Raji (cell line): ENCODE data around the gene DNAH8.

Experiments used
- POLR2A ChIP-seq: IDR thresholded peaks from 2 replicates; pipeline ENCODE4 v1.6.1; 2011; ENCODE audit warnings: low read depth, low read length, control low read depth; ENCODE audit not compliant: insufficient read depth

Gene DNAH8

DNA sequence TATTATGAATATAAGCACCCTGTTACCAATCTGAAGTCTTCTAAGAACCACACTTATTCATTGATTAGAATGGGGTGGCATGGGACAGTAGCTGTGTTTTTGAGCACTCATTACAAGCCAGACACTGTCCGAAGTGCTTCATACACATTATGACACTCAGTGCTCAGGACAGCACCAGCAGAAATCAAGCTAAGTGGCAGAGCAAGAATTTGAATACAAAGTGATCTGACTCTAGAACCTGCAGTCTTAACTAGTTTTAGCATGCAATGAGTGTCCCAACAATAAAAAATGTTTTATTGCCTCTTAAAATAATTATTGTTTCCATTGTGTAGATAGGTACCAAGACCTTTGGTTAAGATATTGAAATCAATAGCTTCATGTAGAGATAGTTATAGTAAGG is 294.4 kb downstream of the DNAH8 start:
- no peak for TF ChIP-seq POLR2A

GRCh38 chr6:39016839-39017546 is 301.9 kb downstream of the DNAH8 start:
- no peak for TF ChIP-seq POLR2A

GRCh38 chr6:39017547-39017880 is 302.4 kb downstream of the DNAH8 start:
- TF ChIP-seq POLR2A = no peak

DNA sequence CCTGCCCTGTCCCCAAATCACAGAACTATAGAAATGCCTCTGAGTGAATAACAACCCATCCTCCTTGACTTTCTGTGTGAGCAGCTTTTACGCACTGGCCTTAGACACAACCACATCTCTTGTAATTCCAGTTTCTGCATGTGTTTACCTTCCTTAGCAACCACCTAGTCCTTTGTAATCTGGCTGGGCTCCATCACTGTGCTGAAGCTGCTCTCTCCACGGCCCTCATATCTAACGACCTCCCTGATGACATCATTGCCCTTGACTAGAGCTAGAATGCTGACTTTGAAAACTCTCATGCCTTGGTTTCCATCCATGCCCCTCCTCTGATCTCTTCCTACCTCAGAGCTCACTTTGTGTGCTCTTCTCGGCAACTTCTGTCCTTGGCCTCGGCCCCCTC is 303.0 kb downstream of the DNAH8 start:
- no peak for TF ChIP-seq POLR2A

- no peak for TF ChIP-seq POLR2A
Measured at GRCh38 chr6:39020136-39020535, 305.0 kb downstream of the DNAH8 start.

- no peak for TF ChIP-seq POLR2A
Measured at GRCh38 chr6:39021041-39021440, 305.9 kb downstream of the DNAH8 start.

DNA sequence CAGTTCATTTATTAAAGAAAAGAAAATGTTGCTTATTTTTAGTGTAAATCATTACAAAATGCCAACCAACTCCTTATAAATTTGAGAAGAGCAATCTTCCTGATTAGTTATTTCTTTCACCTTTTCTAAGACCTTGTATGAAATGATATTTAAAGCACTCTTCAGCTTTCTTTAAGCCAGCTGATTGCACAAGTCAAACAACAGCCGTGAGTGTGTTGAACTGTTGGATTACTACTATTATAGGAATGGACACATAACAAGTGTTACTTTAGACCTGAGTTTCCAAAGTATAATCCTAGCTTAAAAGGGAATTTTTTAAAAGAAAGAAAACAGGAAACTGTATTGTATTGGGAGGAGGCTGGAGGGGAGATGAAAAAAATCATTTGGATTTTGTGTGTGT is 306.7 kb downstream of the DNAH8 start:
- TF ChIP-seq POLR2A = no peak

- no peak for TF ChIP-seq POLR2A
Measured at GRCh38 chr6:39026175-39026574, 311.1 kb downstream of the DNAH8 start.

DNA sequence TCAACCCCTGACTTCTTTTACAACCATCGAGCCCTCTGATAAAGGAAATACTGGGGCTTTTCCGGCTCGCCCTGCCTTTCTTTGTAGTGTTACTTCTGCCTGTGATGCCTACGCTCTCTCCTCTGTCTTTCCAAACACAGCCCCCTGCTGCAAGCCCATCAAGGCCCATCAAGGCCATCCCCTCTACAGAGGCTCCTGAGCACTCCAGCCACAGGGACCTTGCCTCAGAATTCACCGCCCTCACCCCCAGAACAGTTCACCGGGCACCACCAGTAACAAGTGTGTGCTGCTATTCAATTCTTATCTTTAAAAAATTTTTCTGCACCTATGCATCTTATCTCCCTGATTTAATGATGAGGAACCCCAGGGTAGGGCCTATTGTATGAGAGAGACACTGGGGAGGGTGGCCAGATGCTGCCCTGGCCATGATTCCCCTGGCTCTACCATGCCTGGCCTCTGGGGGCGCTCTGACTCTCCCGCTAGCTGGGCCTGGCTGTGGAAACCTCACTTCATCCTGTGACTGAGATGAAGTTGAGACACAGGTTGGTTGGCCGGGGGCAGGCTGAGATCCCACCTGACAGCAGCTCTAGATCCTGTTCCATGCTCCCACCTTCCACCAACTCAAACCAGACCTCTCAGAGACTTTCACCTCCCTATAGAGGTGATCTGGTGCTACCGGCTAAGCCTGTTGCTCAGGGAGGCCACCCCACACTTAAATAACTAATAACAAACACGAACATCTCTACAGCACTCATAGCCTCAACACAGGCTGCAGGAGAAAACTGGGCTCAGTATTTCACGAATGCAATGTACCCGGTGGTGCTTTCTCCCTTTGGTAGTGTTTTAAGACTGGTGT is 314.3 kb downstream of the DNAH8 start:
- no peak for TF ChIP-seq POLR2A

DNA sequence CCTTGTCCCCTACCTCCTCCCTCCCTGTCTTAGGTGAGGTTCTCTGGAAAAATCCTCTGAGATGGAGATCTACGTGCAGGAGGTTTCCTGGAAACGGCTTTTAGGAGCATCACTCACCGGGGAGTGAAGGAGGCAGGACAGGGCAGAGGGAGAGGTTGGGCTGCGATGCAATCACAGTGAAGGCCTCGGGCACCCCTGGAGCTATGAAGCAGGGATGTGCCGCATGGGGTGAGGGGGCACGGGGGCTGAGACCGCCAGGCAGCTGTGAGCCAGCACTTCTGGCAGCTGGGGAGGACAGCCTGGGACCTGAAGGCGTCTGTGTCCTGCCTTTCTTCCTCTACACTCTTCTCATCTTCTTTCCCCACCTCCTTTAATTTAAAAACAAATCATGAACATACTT is 320.6 kb downstream of the DNAH8 start:
- TF ChIP-seq POLR2A = no peak

- no peak for TF ChIP-seq POLR2A
Measured at GRCh38 chr6:39037082-39037508, 322.0 kb downstream of the DNAH8 start.

- TF ChIP-seq POLR2A = no peak
Measured at GRCh38 chr6:39037707-39038106, 322.6 kb downstream of the DNAH8 start.

- TF ChIP-seq POLR2A = no peak
Measured at GRCh38 chr6:39040080-39040673, 325.1 kb downstream of the DNAH8 start.

DNA sequence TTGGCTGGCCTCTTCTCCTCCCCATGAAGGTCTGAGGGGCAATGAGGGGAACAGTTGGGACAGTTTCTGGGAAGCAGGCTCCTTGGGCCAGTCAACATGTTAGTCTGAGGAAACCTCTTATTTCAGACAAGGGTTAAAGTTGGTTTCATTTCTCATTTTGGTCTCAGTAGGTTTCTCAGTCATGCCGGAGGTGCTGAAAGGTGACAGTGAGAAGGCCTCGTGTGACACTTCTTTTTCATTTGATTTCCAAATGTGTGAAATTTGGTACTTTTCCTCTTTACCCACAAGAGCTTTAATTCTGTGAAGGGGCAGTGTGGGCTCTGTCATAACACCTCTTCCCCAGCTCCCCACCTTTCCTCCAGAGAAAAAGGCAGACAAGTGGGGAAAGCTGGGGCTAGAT is 326.0 kb downstream of the DNAH8 start:
- TF ChIP-seq POLR2A = no peak

DNA sequence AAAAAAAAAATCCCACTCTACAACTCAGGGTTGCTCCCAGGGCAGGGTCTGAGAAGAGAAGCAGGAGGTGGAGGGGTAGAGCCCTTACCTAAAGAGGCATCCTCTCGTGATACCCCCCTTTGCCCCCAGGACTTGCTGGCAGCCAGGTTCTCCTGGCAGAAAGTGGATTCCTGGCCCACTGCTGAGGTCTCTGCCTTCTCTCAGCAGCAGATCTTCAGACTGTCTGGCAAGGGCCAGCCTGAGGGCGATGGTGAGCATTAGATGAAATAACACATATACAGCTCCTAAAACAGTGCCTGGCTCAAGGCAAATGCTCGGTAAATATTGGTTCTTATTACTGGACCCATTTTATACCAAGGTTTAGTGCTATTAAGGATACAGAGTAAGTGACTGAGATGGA is 328.7 kb downstream of the DNAH8 start:
- no peak for TF ChIP-seq POLR2A

DNA sequence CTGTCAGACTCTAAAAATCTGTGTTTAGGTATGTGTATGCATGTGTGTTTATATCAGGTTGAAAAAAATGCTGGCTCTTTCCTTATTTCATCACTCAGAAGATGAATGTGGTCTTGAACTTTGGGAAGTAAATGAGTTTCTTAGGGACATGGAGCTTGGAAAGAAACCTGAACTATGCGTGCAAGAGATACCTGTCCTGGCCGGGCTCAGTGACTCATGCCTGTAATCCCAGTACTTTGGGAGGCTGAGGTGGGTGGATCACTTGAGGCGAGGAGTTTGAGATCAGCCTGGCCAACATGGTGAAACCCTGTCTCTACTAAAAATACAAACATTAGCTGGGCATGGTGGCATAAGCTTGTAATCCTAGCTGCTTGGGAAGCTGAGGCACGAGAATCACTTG is 329.1 kb downstream of the DNAH8 start:
- TF ChIP-seq POLR2A = no peak

DNA sequence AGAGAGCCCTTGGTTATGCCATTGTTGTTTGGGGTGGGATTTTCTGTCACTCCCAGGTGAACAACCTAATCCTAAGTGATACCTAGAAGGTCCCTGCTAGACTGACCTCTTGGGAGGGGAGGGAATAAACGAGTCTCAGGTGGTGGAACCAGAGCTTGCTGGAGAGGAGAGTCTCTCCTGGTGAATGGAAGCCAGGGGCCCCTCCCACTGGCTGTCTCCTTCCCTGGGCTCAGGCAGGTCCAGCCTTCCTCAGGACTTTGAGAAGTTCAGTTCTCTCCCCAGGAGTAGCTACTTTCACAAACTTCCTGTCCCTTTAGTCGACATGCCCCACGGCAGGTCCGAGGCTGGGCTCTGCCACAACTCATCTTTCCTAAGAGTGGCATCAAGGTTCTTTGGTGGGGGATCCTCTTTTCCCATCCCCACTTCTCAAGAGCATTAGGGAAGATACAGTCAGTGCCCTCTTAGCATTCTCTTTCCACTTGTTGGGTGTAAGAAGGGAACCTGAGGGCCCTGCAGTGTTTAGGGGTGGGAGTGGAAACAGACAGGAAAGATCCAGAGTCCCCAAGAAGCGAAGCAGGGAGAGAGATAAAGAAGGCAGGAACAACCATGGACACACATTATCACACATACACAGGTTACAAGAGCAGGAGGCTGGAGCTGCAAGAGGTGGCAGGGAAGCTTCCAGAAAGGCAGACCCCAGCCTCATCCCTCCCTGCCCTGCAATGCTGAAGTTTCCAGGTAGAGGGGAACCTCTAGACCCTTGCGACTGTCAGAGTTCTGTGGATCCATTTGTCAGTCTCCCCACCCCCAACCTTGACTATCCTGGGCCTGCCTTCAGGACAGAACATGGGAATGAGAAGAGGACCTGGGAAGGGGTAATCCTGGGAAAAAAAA is 332.6 kb downstream of the DNAH8 start:
- TF ChIP-seq POLR2A = no peak
